ENCODE measurements around the gene YBX3. TPM values are rescaled to one million over a fixed set of nuclear protein-coding genes. Genes with fewer than 3 reads are reported as not detected.

The YBX3 gene
- total and polyA plus RNA-seq, 2 donors (not counting 1 experiment from before 2014, with no cell fraction given), result 60.8 to 191 TPM

GRCh38 chr12:10720974-10721650 is 2.0 kb downstream of the YBX3 start:
- peaks cover 28% of the 10 kb centered on the region for H3K27me3 Mint-ChIP-seq
- peaks cover 0 to 3% (median 0%) of the 10 kb centered on the region in 3 donors for H3K9me3 ChIP-seq (ENCODE audit: control extremely low read depth in 1 of 3, control insufficient read depth in 2 of 3, insufficient read depth in 1 of 3, low read length in 2 of 3)
- no peaks in the 10 kb centered on the region for H3K9me3 Mint-ChIP-seq (ENCODE audit: insufficient read depth)
- H3K9ac ChIP-seq (ENCODE audit: low read length), result peak overlapping the region; percentile 96
- POLR2A ChIA-PET, result no interaction called here
- CTCF ChIA-PET, result no interaction called here
- intact Hi-C loops (cut with micrococcal nuclease), result loop anchor here (1.0 kb wide), 1 partner anchor 12 kb away; no protein-coding TSS in a partner anchor
- H2AFZ ChIP-seq (ENCODE audit: insufficient read depth, low read depth, low read length, poor library complexity, severe bottlenecking), result no peak overlapping the region
- TF ChIP-seq, protein P1, sequence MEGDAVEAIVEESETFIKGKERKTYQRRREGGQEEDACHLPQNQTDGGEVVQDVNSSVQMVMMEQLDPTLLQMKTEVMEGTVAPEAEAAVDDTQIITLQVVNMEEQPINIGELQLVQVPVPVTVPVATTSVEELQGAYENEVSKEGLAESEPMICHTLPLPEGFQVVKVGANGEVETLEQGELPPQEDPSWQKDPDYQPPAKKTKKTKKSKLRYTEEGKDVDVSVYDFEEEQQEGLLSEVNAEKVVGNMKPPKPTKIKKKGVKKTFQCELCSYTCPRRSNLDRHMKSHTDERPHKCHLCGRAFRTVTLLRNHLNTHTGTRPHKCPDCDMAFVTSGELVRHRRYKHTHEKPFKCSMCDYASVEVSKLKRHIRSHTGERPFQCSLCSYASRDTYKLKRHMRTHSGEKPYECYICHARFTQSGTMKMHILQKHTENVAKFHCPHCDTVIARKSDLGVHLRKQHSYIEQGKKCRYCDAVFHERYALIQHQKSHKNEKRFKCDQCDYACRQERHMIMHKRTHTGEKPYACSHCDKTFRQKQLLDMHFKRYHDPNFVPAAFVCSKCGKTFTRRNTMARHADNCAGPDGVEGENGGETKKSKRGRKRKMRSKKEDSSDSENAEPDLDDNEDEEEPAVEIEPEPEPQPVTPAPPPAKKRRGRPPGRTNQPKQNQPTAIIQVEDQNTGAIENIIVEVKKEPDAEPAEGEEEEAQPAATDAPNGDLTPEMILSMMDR (IDR thresholded peaks at IDR 0.05), result no peak
- TF ChIP-seq EZH2 (IDR thresholded peaks at IDR 0.05; ENCODE audit: borderline replicate concordance, insufficient read depth, low read depth, low read length, poor library complexity, severe bottlenecking), result no peak
- DNase-seq (no peak), ATAC-seq (ENCODE audit: low read depth) (no peak)
- peaks cover 0 to 5% of the 10 kb centered on the region in 2 experiments for H3K36me3 ChIP-seq (replicated peaks in 1 of 2; ENCODE audit: control extremely low read depth in 1 of 2, control insufficient read depth in 1 of 2, extremely low read depth in 1 of 2, insufficient read depth in 2 of 2, low read length in 1 of 2)
- H3K27me3 ChIP-seq (replicated peaks in 1 of 4; ENCODE audit: control extremely low read depth in 1 of 4, control insufficient read depth in 3 of 4, insufficient read depth in 4 of 4, low read length in 3 of 4), result no peaks in the 10 kb centered on the region
- H3K79me2 ChIP-seq (ENCODE audit: control insufficient read depth, insufficient read depth, low read length), result peaks cover 25% of the 10 kb centered on the region
- peak overlapping the region; percentile 97 to 98 for H3K27ac ChIP-seq (ENCODE audit: low read length in 2 of 2)
- H3K4me3 ChIP-seq (ENCODE audit: control extremely low read depth in 1 of 5, extremely low read depth in 1 of 5, insufficient read depth in 1 of 5, low read depth in 2 of 5, low read length in 4 of 5), result peak overlapping the region; percentile 80 to 92 (median 89)
- peak overlapping the region; percentile 87 for H3K4me2 ChIP-seq (replicated peaks; ENCODE audit: low read depth, low read length, poor library complexity, severe bottlenecking)
- peak overlapping the region; percentile 89 for H3K27ac Mint-ChIP-seq
- H3K4me3 Mint-ChIP-seq, result peak overlapping the region; percentile 89
- peaks cover 20 to 29% of the 10 kb centered on the region in 2 donors for H3K4me1 ChIP-seq (ENCODE audit: control insufficient read depth in 2 of 2, insufficient read depth in 2 of 2, low read length in 2 of 2)
- no peaks in the 10 kb centered on the region for H4K20me1 ChIP-seq (ENCODE audit: control insufficient read depth, insufficient read depth, low read length, poor library complexity, severe bottlenecking)
- 50% methylated on average over 3 of the region's 3 CpGs for WGBS (ENCODE audit: insufficient coverage)
- H3K4me1 Mint-ChIP-seq, result peaks cover 31% of the 10 kb centered on the region

DNA sequence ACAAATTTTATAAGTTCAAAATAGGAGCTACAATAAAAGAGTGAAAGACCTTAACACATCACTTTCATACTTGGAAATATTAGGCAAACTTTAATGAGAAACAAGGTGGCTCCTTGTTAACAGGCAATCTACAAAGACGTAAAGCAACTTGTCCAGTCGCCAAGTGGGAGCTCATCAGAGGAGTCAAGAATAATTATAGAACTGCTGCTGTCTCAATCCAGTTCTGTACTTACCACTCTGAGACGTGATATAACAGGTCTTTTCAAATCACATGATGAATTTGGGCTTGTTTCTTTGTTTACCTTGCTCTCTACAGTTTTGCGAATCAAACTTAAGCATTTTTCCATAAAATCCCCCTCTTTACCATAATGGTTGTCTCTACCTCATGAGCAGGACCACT is 3.6 kb downstream of the YBX3 start:
- intact Hi-C loops (cut with micrococcal nuclease), result no loop called here
- Histone ChIP-seq H3K36me3 (replicated peaks in 1 of 2; ENCODE audit: control extremely low read depth in 1 of 2, control insufficient read depth in 1 of 2, extremely low read depth in 1 of 2, insufficient read depth in 2 of 2, low read length in 1 of 2) (peaks cover 0 to 5% of the 10 kb centered on the region in 2 experiments), H2AFZ (ENCODE audit: insufficient read depth, low read depth, low read length, poor library complexity, severe bottlenecking) (no peak overlapping the region), H3K27me3 (replicated peaks in 1 of 4; ENCODE audit: control extremely low read depth in 1 of 4, control insufficient read depth in 3 of 4, insufficient read depth in 4 of 4, low read length in 3 of 4) (no peaks in the 10 kb centered on the region), H3K9me3 (ENCODE audit: control extremely low read depth in 1 of 3, control insufficient read depth in 2 of 3, insufficient read depth in 1 of 3, low read length in 2 of 3) (peaks cover 0 to 3% (median 0%) of the 10 kb centered on the region in 3 donors), H3K79me2 (ENCODE audit: control insufficient read depth, insufficient read depth, low read length) (peaks cover 22% of the 10 kb centered on the region), H3K9ac (ENCODE audit: low read length) (no peak overlapping the region), H3K4me3 (ENCODE audit: control extremely low read depth in 1 of 5, extremely low read depth in 1 of 5, insufficient read depth in 1 of 5, low read depth in 2 of 5, low read length in 4 of 5) (no peak overlapping the region), H3K4me1 (ENCODE audit: control insufficient read depth in 2 of 2, insufficient read depth in 2 of 2, low read length in 2 of 2) (peaks cover 20 to 29% of the 10 kb centered on the region in 2 donors), H3K27ac (ENCODE audit: low read length in 2 of 2) (no peak overlapping the region), H3K4me2 (replicated peaks; ENCODE audit: low read depth, low read length, poor library complexity, severe bottlenecking) (no peak overlapping the region), H4K20me1 (ENCODE audit: control insufficient read depth, insufficient read depth, low read length, poor library complexity, severe bottlenecking) (no peaks in the 10 kb centered on the region)
- ATAC-seq (ENCODE audit: low read depth) (no peak), DNase-seq (no peak)
- Mint-ChIP-seq H3K4me1 (peaks cover 31% of the 10 kb centered on the region), H3K9me3 (ENCODE audit: insufficient read depth) (no peaks in the 10 kb centered on the region), H3K4me3 (no peak overlapping the region), H3K27ac (no peak overlapping the region), H3K27me3 (peaks cover 16% of the 10 kb centered on the region)
- ChIA-PET CTCF (no interaction called here), POLR2A (no interaction called here)
- TF ChIP-seq, protein P1 (IDR thresholded peaks at IDR 0.05), result no peak
- 90% methylated on average over 2 of the region's 4 CpGs for WGBS (ENCODE audit: insufficient coverage)
